Retinal pigment epithelial cell (primary cell): ENCODE measurements around the gene BANP.
"Not testable (repeated sequence)": the region's sequence is repeated elsewhere in the genome, so short reads cannot be mapped to it uniquely, and the experiment has no call there.

Source experiments
- DNase-seq: peaks from one replicate; pipeline ENCODE4 v3.0.0-alpha.2; 2010; ENCODE audit warnings: low read depth
- H3K4me3 ChIP-seq: 2 replicates; pipeline ENCODE4 v1.5.1; 2011; ENCODE audit warnings: mild to moderate bottlenecking, low read length, control low read depth, moderate library complexity
- TF ChIP-seq, protein P1 (sequence below): conservative IDR thresholded peaks from 2 replicates; pipeline ENCODE4 v1.5.1; 2011; ENCODE audit warnings: low read depth, low read length, control low read depth, inconsistent platforms

Gene BANP

DNA sequence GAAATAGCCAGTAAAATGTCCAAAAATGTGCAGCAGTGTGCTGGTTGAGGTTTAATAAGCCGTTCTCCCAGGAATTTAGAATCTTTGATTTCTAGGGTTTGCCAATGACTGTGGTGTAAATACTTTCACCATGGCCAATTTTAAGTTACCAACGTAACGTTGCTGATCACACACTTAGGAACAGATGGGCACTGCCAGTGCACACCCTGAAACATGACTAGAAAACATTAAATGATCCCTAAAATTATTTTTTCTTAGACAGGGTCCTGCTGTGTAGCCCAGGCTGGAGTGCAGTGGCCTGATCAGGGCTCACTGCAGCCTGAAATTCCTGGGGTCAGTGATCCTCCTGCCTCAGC lies 18.1 kb upstream of the BANP start:
- TF ChIP-seq, protein P1, sequence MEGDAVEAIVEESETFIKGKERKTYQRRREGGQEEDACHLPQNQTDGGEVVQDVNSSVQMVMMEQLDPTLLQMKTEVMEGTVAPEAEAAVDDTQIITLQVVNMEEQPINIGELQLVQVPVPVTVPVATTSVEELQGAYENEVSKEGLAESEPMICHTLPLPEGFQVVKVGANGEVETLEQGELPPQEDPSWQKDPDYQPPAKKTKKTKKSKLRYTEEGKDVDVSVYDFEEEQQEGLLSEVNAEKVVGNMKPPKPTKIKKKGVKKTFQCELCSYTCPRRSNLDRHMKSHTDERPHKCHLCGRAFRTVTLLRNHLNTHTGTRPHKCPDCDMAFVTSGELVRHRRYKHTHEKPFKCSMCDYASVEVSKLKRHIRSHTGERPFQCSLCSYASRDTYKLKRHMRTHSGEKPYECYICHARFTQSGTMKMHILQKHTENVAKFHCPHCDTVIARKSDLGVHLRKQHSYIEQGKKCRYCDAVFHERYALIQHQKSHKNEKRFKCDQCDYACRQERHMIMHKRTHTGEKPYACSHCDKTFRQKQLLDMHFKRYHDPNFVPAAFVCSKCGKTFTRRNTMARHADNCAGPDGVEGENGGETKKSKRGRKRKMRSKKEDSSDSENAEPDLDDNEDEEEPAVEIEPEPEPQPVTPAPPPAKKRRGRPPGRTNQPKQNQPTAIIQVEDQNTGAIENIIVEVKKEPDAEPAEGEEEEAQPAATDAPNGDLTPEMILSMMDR: no peak
- no peak overlapping the region for H3K4me3 ChIP-seq
- DNase-seq: no peak

DNA sequence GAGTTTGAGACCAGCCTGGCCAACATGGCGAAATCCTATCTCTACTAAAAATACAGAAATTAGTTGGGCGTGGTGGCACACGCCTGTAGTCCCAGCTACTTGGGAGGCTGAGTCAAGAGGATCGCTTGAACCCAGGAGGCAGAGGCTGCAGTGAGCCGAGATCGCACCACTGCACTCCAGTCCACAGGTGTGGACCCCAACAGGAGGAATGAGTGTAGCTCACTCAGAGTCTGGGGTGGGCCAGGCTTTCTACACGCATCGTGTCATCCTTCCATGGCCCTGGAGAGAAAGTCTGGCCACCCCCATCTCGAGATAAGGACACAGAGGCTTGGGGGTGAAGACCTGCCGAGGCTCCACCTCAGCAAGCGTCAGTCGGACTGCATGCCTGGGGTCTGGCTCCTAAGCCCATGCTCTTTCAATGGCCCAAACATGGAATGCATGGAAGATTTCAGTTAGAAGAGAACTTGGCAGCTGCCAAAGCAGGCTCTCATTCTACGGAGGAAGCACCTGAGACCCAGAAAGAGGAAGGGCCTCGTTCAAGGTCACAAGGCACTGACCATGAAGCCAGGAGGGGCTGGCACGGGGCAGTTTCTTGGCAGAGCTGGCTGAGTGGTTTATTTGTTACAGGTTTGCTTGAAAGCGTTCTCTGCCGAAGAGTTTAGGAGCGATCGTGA lies 16.3 kb upstream of the BANP start:
- not testable (repeated sequence) for DNase-seq, H3K4me3 ChIP-seq

DNA sequence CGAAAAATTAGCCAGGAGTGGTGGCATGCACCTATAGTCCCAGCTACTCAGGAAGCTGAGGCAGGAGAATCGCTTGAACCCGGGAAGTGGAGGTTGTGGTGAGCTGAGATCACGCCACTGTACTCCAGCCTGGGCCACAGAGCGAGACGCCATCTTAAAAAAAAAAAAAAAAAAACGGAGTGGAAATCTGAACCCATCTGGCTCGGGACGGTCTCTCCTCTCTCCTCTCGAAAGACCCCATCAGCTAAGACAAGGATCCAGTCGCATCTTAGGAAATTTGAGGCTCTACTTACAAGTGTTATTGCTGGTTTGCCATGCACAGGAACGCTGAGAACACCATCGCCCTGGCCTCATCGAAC lies 15.2 kb upstream of the BANP start:
- DNase-seq, H3K4me3 ChIP-seq: not testable (repeated sequence)

DNA sequence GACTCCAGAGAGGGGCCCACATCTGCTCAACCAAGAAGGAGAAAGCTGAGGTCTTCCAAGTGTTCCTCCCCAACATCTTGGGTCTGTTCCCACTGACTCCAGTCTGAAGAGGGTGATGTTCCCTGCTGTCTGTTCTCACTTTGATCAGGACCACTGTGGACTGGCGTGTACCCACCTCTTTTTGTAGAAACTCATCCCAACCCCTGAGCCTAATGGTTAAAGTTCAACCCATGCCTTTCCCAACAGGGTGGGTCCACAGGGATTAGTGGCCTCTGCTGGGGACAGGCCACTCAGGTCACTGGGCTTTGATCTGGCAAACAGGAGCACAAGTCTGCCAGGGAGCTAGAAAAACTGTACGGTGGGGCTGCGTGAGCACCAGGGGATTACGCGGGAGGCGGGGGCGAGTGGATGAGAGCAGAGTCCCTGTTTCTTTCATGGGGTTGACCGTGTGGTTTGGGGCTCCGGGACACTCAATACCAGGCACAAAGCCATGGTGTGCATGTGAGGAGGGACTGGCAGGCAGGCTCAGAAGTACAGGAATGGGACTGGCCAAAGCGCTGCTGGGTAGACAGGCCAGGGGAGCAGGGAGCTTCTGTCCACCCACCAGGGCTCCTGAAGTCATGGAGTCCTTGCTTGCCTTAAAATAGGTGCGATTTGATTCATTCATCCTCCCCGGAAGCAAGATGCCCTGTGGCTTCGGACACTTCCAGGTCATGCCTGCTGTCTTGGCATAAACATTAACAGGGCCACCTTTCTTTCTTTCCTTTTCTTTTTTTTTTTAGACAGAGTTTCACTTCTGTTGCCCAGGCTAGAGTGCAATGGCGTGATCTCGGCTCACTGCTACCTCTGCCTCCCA lies 14.6 kb upstream of the BANP start, which contains the start of gene CA5A:
TSS of gene CA5A (minus strand) at position 155 of the 856 bp plus-strand sequence. CDS start at position 76, 79 bp downstream.
- DNase-seq: no peak
- TF ChIP-seq, protein P1: no peak
- H3K4me3 ChIP-seq: no peak within 1 kb of the TSS

DNA sequence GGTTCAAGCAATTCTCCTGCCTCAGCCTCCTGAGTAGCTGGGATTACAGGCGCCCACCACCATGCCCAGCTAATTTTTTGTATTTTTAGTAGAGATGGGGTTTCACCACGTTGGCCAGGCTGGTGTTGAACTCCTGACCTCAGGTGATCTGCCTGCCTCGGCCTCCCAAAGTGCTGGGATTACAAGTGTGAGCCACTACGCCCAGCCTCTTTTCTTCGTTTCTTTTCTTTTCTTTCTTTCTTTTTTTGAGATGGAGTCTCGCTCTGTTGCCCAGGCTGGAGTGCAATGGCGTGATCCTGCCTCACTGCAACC lies 14.0 kb upstream of the BANP start:
- not testable (repeated sequence) for DNase-seq, H3K4me3 ChIP-seq

DNA sequence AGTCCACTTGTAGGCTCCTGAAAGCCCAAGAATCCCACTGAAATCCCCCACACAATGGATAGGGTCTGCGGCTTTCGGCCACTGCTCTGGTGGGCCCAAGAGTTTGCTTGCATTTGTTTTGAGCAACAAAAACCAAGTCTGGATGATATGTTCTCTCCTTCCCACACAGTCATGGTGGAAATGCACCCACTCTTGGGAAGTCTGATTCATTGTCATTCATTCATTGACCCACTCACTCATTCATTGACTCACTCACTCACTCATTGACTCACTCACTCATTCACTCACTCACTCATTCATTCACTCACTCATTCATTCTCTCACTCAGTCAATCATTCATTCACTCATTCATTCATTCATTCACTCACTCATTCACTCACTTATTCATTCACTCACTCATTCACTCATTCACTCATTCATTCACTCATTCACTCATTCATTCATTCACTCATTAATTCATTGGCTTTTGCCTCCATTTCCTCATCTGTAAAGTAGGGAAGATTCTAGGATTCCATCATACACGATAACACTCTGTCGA lies 12.8 kb upstream of the BANP start:
- DNase-seq: no peak
- no peak overlapping the region for H3K4me3 ChIP-seq
- TF ChIP-seq, protein P1: no peak

DNA sequence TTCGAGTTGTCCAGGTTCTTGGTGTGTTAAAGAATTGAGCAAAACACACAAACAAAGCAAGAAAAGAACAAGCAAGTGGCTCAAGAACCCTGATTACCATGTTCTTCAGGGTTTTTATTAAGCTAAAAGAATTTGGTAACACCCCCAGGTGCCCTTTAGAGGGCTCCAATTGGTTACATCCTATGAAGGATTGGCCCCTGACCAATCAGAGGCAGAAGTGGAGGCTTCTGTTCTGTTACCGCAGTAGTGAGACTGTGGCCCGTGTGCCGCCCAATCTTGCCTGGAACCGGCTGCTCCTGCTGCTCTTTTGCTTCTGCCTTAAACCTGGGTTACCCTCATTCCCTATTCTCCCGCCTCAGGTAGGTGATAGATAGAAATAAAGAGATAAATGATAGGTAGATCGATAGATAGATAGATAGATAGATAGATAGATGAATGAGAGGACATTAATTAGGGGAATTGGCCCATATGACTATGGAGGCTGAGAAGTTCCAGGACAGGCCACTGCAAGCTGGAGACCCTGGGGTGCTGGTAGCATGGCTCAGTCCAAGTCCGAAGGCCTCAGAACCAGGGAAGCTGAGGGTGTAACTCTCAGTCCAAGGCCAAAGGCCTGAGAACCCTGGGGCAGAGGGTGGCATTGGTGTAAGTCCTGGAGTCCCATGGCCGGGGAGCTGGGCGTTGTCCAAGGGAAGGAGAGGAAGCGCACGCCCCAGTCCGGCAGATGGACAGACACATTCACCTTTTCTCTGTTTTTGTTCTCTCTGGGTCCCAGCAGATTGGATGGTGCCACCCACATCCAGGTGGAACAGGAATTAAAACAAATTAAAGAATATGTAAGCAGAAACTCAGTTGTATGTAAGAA lies 11.4 kb upstream of the BANP start:
- no peak for DNase-seq
- TF ChIP-seq, protein P1: no peak
- H3K4me3 ChIP-seq: no peak overlapping the region

DNA sequence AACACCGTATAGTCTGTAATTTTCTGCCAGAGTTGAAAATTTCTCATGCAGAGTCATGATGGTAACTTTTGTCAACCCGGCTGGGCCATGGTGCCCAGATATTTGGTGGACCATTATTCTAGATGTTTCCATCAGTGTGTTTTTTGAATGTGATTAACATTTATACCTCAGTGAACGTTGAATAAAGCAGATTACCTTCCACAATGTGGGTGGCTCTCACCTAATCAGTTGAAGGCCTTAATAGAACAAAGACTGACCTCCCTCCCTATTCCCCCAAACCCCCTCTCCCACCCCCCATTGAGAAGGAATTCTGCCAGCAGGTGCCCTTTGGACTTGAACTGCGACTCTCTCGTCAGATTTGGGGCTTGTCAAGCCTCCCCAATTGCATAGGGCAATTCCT lies 8.6 kb upstream of the BANP start:
- TF ChIP-seq, protein P1: no peak
- no peak for DNase-seq
- H3K4me3 ChIP-seq: no peak overlapping the region
